ENCODE data around the gene TSR3. TPM values are rescaled to one million over a fixed set of nuclear protein-coding genes. Genes with fewer than 3 reads are reported as not detected.

The TSR3 gene
- total RNA-seq, 4 donors from 2014 or later: 42.4 to 78.5 (median 61.9) TPM

- no peak for TF ChIP-seq CTCF (IDR thresholded peaks at IDR 0.05)
- ATAC-seq (ENCODE audit: low FRiP score) (no peak), DNase-seq (ENCODE audit: low spot score) (no peak)
Measured at GRCh38 chr16:1305823-1306222, 45.9 kb downstream of the TSR3 start.

GRCh38 chr16:1301562-1301961 lies 50.1 kb downstream of the TSR3 start:
- no peak for TF ChIP-seq CTCF (IDR thresholded peaks at IDR 0.05)
- ATAC-seq (ENCODE audit: low FRiP score) (no peak), DNase-seq (ENCODE audit: low spot score) (no peak)

GRCh38 chr16:1300664-1301476 lies 50.8 kb downstream of the TSR3 start:
- peak in 1 of 3 donors; percentile 35 for TF ChIP-seq CTCF (IDR thresholded peaks at IDR 0.05)
- DNase-seq (ENCODE audit: low spot score): no peak
- ATAC-seq (ENCODE audit: low FRiP score): peak; percentile 34

- no peak for DNase-seq (ENCODE audit: low spot score)
- no peak for TF ChIP-seq CTCF (IDR thresholded peaks at IDR 0.05)
- ATAC-seq (ENCODE audit: low FRiP score): no peak
Measured at GRCh38 chr16:1299868-1300203, 51.8 kb downstream of the TSR3 start.

Other genes starting within 250 kb of the TSR3 start
- 10 to 100 TPM in 2 of 4 donors, 1 to 10 TPM in 2; 1.8 to 13.6 (median 10.2) TPM for gene CACNA1H, start 198.8 kb downstream of the TSR3 start, total RNA-seq
- 1 to 10 TPM in 1 of 4 donors, not detected in 3; 1.3 TPM for gene TPSG1, start 126.6 kb downstream of the TSR3 start, total RNA-seq
- 100 to 1,000 TPM in 1 of 4 donors, 10 to 100 TPM in 3; 10.1 to 112 (median 42.0) TPM for gene TPSB2, start 121.7 kb downstream of the TSR3 start, total RNA-seq
- gene TPSAB1, start 111.2 kb downstream of the TSR3 start, total RNA-seq: 10 to 100 TPM; 20.8 to 86.2 (median 31.4) TPM
- 1 to 10 TPM in 1 of 4 donors, not detected in 3; 1.2 TPM for gene TPSD1, start 95.8 kb downstream of the TSR3 start, total RNA-seq
- gene UBE2I, start 42.2 kb downstream of the TSR3 start, total RNA-seq: 10 to 100 TPM; 50.9 to 94.9 (median 72.5) TPM
- gene BAIAP3, start 18.2 kb downstream of the TSR3 start, total RNA-seq: 10 to 100 TPM in 1 of 4 donors, 1 to 10 TPM in 3; 1.5 to 14.2 (median 1.9) TPM
- gene GNPTG, start 53 bp upstream of the TSR3 start, total RNA-seq: 10 to 100 TPM; 48.3 to 77.1 (median 65.8) TPM
- 10 to 100 TPM in 3 of 4 donors, 1 to 10 TPM in 1; 8.6 to 36.9 (median 14.2) TPM for gene UNKL, start 62.8 kb upstream of the TSR3 start, total RNA-seq
- gene UQCC4, start 68.9 kb upstream of the TSR3 start, total RNA-seq: 10 to 100 TPM; 11.9 to 24.1 (median 14.4) TPM
- 1 to 10 TPM in 1 of 4 donors, not detected in 3; 1.9 TPM for gene PERCC1, start 79.2 kb upstream of the TSR3 start, total RNA-seq
- 1 to 10 TPM in 1 of 4 donors, under 1 TPM in 3; 0.19 to 5.7 (median 0.37) TPM for gene CCDC154, start 92.7 kb upstream of the TSR3 start, total RNA-seq
- gene CLCN7, start 123.2 kb upstream of the TSR3 start, total RNA-seq: 10 to 100 TPM; 42.6 to 62.3 (median 52.2) TPM
- not detected for gene PTX4, start 137.1 kb upstream of the TSR3 start, total RNA-seq
- 10 to 100 TPM; 12.7 to 38.5 (median 22.2) TPM for gene TELO2, start 141.5 kb upstream of the TSR3 start, total RNA-seq
- gene TMEM204, start 181.8 kb upstream of the TSR3 start, total RNA-seq: 100 to 1,000 TPM in 1 of 4 donors, 10 to 100 TPM in 3; 21.4 to 141 (median 41.7) TPM

Data from omental fat pad (tissue), 4 donors.